GM18870 (cell line): Measurements from ENCODE around the gene TNFRSF6B.
A peak's percentile ranks its signal among the peaks of the same experiment; 100 is the strongest.
"Not testable (repeated sequence)": the region's sequence is repeated elsewhere in the genome, so short reads cannot be mapped to it uniquely, and the experiment has no call there.

ENCODE experiments used
- ATAC-seq: cut with Tn5 transposase; IDR thresholded peaks from one replicate; pipeline ENCODE4 v1.9.1; 2021; ENCODE audit warnings: moderate library complexity; ENCODE audit not compliant: unreplicated experiment

Gene TNFRSF6B, protein sequence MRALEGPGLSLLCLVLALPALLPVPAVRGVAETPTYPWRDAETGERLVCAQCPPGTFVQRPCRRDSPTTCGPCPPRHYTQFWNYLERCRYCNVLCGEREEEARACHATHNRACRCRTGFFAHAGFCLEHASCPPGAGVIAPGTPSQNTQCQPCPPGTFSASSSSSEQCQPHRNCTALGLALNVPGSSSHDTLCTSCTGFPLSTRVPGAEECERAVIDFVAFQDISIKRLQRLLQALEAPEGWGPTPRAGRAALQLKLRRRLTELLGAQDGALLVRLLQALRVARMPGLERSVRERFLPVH

DNA sequence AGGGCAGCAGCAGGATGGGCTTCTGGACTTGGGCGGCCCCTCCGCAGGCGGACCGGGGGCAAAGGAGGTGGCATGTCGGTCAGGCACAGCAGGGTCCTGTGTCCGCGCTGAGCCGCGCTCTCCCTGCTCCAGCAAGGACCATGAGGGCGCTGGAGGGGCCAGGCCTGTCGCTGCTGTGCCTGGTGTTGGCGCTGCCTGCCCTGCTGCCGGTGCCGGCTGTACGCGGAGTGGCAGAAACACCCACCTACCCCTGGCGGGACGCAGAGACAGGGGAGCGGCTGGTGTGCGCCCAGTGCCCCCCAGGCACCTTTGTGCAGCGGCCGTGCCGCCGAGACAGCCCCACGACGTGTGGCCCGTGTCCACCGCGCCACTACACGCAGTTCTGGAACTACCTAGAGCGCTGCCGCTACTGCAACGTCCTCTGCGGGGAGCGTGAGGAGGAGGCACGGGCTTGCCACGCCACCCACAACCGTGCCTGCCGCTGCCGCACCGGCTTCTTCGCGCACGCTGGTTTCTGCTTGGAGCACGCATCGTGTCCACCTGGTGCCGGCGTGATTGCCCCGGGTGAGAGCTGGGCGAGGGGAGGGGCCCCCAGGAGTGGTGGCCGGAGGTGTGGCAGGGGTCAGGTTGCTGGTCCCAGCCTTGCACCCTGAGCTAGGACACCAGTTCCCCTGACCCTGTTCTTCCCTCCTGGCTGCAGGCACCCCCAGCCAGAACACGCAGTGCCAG, at the start of gene TNFRSF6B:
TNFRSF6B (plus strand) TSS at position 25 of the 729 bp plus-strand sequence; CDS start at position 141, 116 bp downstream.
- ATAC-seq = no peak

DNA sequence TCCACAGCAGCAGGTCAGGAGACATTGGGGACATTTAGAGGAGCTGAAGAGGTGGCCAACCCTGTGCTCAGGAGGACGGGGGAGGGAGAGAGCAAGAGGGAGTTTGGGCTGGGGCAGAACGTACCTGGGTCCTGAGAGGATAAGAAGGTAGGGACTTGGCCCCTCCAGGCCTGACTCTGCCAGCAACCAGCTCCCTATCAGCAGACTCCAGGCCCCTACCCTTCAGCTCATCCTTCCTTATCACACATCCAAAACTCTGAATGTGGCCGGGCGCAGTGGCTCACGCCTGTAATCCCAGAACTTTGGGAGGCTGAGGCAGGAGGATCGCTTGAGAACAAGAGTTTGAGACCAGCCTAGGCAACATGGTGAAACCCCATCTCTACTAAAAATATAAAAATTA, 48.3 kb upstream of the TNFRSF6B start:
- ATAC-seq = no peak

GRCh38 chr20:63648895-63649589, 47.4 kb upstream of the TNFRSF6B start:
- ATAC-seq = no peak

DNA sequence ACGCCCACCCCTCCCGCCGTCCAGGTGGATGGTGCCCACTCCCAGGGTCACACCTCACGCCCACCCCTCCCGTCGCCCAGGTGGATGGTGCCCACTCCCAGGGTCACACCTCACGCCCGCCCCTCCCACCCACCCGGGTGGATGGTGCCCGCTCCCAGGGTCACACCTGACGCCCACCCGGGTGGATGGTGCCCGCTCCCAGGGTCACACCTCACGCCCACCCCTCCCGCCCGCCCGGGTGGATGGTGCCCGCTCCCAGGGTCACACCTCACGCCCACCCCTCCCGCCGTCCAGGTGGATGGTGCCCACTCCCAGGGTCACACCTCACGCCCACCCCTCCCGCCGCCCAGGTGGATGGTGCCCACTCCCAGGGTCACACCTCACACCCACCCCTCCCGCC, 46.0 kb upstream of the TNFRSF6B start:
- not testable (repeated sequence) for ATAC-seq

DNA sequence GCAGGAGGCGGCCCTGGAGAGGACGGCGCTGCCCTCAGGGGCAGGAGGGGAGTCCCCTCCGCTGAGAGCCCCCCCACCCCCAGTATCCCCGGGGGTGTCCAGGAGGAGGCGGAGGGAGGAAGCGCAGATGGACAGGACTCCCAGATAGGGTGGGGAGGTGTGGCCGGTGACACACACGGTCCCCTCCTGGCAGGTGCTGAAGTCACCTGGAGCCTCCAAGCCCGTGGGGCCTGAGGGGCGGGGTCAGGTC, 44.6 kb upstream of the TNFRSF6B start:
- no peak for ATAC-seq

DNA sequence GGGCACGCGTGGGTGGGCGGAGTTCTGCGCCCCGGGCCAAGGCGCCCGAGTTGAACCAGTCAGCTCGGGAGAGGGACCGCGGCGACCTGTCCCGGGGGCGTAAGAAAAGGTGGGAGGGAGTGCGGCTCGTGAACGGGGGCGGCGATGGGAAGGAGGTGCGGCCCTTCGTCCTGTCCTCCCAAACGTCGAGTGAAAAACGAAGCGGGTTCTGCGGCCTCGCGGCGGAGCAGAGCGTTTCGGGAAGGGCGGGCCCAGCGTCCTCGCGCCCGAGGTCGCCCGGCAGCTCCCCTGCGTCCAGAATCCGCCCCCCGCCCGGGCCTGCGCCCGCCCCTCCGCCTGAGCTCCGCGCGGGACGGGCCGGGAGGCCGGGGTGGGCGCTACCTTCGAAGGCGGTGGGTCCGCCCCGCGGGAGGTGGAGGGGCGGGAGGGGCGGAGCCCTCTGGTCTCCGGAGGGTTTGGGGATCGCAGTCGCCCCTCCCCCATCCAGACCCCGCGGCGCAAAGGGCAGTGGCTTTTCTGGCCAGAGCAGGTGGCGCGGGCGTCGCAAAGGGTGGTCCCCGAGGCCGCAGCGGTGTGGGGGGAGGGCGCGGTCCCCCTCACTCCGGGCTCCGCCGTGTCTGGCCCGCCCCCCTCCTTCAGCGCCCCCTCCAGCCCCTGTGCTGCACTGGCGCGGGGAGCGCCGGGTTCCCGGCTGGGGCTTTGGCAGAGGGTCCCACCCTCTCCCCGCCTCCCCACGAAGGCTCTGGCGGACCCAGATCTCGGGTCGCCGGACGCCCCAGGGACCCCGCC, 44.1 kb upstream of the TNFRSF6B start:
- ATAC-seq = no peak

DNA sequence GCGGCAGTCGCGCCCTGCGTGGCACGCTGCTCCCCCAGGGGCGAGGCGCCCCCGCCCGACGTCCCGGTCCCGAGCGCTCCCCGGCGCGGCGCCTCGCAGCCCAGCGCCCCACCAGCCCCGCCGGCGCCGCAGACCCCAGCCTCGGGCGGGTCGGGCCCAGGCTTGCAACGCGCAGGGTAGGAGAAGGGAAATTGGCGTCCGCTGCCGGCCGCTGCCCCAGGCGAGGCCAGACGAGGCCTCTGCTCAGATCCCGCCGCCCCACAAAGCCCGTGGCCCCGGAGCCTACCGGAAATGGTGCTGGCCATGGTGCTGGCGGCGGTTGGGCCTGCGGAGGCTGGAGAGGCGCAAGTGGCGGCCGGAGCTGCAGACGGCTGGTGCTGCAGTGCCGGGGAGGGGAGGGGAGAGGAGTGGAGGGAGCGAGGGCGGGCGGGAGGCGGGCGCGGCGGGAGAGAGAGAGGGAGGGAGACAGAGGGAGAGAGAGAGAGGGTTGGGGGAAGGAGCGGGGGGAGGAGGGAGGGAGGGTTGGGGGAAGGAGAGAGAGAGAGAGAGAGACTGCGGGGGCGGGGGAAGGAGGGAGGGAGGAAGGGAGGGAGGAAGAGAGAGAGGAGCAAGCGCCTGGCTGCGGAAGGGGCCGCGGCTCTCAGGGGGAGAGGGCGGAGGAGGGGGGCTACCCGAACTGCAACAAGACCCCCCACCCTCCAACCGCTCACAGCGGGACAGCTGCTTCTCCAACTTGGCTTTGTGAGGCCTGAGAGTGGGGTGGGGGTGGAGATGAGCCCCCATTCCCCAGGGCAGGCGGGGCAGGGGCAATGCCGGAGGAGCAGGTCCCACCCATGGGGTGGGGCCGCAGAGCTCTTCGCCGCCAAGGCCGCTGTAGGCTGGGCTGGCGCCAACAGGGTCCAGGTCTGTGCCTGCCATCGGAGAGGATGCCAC, 43.1 kb upstream of the TNFRSF6B start, which contains the start of gene STMN3:
STMN3 (minus strand) TSS at position 384 of the 933 bp plus-strand sequence; CDS start at position 305, 79 bp downstream.
- no peak for ATAC-seq

DNA sequence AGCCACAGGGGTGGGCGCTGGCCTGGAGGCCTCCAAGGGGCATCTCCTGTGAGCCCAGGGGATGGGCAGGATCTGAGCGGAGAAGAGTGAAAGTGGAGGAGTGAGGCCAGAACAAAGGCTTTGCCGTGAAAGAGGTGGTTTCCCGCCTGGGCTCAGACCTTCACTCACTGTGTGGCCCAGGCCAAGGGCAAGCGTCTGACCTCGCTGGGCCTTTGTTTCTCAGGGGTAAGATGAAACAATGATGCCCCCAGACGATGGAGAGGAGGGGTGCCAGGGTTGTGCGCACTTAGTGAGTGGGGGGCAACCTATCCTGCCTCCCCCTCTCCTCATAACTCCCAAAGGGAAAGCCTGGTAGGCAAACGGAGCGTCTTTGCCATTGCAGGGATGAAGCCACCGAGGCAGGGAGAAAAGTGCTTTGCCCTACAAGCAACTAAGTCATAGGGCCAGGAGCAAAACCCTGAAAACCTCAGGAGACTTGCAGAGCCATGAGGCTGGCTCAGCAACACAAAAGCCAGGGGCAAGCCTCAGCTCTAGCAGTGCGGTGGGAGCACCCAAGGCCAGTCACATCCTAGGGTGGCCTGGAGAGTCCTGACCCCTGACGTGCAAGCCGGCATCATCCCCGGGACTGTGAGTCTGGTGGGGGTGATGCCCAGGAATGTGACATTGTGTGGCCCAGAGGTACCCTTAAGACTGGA, 42.3 kb upstream of the TNFRSF6B start:
- ATAC-seq = no peak

DNA sequence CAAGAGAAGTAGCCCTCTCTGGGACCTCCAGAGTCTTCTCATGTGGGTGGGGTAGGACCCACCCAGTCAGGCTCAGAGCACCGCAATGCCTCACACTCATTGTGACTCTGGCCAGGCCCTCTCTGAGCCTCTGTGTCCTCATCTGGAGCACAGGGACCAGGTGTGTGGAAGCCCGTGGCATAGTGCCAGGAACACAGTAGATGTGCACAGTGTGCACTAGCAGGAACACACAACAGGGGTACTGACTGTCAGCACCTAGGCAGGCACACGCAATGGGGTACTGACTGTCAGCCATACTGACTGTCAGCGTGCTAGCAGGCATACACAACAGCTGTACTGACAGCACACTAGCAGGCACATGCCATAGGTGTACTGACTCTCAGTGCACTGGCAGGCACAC, 41.2 kb upstream of the TNFRSF6B start:
- ATAC-seq = no peak

DNA sequence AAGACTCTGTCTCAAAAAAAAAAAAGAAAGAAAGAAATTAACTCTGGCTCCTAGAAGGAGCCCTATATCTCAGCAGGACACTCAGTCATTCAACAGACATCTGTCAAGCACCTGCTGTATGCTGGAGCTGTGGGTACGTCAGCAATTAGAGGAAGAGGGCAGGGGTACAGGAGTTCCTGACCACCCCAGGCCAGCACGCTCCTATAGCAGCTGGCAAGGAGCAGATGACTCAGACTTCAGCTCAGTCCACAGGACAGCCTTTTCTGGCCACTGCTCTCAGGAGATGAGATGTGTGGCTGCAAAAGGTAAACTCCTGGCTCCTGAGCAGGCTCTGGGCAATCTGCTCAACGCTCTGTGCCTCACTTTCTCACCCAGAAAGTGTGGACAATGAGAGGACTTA, 40.0 kb upstream of the TNFRSF6B start:
- ATAC-seq = no peak

DNA sequence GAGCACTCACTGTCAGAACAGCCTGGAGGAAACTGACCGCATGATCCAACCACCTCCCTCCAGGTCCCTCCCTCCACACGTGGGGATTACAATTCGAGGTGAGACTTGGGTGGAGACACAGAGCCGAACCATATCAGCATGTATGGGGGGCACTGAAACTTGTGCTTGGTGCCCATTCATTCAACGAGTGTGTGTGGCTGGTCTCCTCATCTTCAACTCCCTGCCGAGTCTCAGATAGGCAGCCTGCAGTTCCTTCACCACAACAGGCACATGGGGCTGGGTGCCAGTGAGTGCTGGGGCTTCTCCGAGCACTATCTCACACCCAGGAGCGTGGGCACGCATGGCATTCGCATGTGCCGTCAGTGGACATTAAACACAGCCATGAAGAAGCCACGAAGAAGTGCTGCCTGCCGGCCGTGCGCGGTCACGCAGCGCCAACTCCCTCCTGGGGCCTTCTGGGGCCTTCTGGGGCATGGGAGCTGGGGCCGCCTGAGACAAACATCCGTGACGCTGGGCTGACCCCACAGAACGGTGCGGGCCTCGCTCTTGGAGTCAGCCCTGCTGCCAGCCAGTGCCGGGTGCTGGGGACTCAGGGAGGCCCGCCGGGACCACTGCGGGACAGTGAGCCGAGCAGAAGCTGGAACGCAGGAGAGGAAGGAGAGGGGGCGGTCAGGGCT, 39.1 kb upstream of the TNFRSF6B start:
- ATAC-seq = no peak

GRCh38 chr20:63657937-63658748, 38.3 kb upstream of the TNFRSF6B start, which contains the start of gene RTEL1:
Gene RTEL1, plus strand, starts transcription at chr20:63658312. Its CDS starts 1,091 bp downstream, at chr20:63659403.
- ATAC-seq = peak; percentile 77

DNA sequence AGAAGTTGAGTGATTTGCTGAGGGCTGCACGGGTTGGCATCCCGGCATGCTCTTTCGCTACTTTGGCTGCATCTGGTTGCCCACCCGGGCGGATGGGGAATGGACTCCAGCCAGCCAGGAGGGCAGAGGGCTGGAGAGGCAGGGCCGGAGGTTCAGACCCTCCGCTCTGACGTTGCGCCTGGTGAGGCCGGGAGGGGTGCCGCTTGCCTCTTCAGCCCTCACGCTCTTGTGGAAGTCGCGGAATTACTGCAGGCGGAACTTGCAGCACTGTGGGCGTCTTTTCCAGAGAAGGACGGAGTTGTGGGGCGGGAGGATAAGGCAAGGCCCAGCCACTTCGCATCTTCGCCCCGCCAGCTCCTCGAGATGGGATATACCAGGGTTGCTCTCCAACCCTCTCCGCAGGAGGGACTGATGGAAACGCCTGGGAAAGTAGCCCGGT, 37.7 kb upstream of the TNFRSF6B start:
- ATAC-seq = no peak

- no peak for ATAC-seq
Measured at GRCh38 chr20:63659370-63659769, 37.1 kb upstream of the TNFRSF6B start.

- not testable (repeated sequence) for ATAC-seq
Measured at GRCh38 chr20:63660174-63660573, 36.3 kb upstream of the TNFRSF6B start.

GRCh38 chr20:63660622-63661021, 35.8 kb upstream of the TNFRSF6B start:
- no peak for ATAC-seq

- ATAC-seq = no peak
Measured at GRCh38 chr20:63661108-63661507, 35.3 kb upstream of the TNFRSF6B start.
